Measurements from ENCODE around the gene UMPS.

The UMPS gene

DNA sequence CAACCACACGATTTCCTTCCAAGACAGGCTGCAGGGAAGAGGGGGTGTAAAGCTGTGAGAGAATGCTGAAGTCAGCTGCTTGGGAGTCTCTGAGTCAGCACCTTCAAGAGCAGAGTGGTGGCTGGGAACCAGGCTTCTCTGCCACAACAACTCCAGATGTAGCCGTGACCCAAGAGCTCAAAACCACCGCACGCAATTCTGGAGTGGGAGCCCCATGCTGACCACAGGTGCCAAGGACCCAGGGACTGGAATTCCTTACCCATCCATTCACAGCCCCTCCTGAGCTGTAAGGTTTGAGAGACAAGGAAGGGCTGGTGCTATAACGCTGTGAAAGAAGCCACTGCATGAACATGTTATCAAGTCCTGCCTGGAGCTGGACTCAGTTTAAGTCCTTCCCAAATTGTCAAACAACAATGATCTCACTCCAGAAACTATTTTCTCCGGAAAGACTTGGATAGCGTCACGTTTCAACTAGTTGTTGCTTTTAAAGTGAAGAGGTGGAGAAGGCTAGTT, 61.4 kb downstream of the UMPS start:
- H3K4me3 ChIP-seq (ENCODE audit: low read depth, low read length): no peak overlapping the region
- TF ChIP-seq, protein P1, sequence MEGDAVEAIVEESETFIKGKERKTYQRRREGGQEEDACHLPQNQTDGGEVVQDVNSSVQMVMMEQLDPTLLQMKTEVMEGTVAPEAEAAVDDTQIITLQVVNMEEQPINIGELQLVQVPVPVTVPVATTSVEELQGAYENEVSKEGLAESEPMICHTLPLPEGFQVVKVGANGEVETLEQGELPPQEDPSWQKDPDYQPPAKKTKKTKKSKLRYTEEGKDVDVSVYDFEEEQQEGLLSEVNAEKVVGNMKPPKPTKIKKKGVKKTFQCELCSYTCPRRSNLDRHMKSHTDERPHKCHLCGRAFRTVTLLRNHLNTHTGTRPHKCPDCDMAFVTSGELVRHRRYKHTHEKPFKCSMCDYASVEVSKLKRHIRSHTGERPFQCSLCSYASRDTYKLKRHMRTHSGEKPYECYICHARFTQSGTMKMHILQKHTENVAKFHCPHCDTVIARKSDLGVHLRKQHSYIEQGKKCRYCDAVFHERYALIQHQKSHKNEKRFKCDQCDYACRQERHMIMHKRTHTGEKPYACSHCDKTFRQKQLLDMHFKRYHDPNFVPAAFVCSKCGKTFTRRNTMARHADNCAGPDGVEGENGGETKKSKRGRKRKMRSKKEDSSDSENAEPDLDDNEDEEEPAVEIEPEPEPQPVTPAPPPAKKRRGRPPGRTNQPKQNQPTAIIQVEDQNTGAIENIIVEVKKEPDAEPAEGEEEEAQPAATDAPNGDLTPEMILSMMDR (IDR thresholded peaks at IDR 0.05; ENCODE audit: low read depth, low read length): no peak

DNA sequence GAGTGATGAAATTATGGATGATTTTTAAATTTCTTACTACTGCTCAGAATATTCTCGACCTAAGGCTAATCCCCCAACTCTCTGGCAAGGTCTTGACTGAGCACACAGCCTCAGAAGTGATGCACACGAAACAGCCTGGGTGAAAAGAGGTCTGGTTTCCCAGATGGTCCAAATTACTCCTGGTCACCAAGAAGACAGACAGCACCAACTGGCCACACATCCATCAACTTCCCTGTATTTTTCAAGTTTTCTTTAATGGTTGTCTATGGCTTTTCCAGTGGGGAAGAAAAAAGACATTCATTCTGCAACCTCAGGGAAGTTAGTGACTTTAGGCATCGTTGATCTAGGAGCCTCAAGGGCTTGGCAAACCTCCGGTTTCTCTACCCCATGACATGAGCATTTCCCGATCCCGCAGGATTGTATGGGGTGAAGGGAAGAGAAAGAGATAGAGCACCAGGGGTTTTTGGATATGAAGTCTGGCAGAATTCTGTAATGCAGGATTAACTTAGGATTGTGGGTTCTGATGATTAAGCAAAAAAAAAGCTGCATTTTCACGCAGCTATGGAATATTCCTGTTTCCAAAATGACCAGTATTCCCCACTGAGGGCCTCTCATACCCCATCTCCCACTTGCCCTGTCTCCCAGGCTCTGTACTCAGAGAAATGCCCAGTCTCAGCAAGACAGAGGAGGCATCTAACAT, 62.2 kb downstream of the UMPS start:
- H3K4me3 ChIP-seq (ENCODE audit: low read depth, low read length): no peak overlapping the region
- TF ChIP-seq, protein P1 (IDR thresholded peaks at IDR 0.05; ENCODE audit: low read depth, low read length): no peak

DNA sequence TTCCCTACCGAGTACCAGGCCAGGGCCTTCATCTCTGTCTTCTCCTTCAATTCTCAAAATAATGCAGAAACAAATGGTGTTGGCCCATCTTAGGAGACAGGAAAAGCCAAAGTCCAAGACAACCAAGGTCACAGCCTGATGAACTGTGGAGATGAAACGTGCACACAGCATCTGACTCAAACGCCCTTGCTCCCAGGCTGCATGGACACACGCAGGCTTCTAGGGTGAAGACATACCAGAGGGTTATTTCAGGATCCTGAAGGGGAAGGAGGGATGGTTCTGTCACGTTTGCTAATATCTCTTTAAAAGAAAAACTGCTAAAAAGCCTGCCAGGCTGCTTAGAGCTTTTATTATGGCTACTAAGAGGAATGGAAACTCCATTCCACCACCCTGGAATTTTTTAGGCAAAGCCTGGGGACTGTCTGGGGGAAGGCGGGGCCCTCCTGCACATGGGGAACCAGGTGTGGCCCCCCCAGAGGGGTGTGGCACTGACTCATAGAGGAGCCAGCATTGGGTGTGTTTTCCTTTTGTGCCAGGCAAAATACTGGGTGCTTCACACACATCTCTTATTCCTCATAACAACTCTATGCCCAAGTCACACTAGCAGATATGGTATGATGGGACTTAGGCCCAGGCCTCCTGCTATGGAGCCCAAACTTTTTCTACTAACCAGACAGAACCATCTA, 62.9 kb downstream of the UMPS start:
- H3K4me3 ChIP-seq (ENCODE audit: low read depth, low read length): no peak overlapping the region
- TF ChIP-seq, protein P1 (IDR thresholded peaks at IDR 0.05; ENCODE audit: low read depth, low read length): no peak

DNA sequence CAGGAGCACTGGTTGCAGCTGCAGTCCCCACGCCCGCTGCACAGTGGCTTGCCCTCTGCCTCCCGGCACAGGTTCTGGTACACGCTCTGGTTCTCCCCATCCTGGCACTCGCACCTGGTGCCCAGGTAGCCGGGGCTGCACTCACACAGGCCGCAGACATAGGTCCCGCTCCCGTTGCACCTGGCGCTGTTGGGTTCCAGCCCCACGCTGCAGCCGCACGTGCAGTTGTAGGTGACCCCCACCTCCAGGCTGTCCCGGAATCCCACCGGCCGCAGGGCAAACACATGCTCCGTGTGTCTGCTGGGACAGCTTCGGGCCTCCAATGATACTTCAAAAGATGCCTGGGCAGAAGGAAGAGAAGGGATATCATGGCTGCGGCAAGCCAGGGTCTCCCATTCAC, 66.2 kb downstream of the UMPS start:
- TF ChIP-seq, protein P1 (IDR thresholded peaks at IDR 0.05; ENCODE audit: low read depth, low read length): no peak
- no peak overlapping the region for H3K4me3 ChIP-seq (ENCODE audit: low read depth, low read length)

DNA sequence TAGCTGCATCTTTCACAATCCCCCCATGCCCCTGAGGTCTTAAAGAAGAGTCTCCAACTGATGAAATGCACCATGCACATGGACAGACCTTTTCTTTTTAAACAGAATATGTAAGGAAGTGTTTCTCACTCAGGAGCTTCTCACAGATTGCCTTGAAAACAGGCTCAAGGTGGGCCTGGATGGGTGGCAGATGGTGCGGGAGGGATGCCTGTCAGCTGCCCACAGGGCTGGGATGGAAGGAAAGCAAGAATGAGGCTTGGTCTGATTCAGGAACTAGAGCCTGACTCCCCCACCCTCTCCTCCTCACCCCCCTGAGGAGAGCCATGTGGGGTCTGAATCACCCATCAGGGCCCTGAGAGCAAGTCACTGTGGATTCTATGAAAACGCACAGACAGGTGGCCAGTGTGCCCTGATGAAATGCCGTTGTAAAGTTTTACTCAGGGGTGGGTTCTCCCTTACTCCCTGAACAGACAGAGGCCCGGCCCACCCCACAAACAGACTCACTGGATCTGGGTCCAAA, 67.2 kb downstream of the UMPS start:
- TF ChIP-seq, protein P1 (IDR thresholded peaks at IDR 0.05; ENCODE audit: low read depth, low read length): no peak
- no peak overlapping the region for H3K4me3 ChIP-seq (ENCODE audit: low read depth, low read length)
